ENCODE results near the gene FAM120A.

The FAM120A gene

DNA sequence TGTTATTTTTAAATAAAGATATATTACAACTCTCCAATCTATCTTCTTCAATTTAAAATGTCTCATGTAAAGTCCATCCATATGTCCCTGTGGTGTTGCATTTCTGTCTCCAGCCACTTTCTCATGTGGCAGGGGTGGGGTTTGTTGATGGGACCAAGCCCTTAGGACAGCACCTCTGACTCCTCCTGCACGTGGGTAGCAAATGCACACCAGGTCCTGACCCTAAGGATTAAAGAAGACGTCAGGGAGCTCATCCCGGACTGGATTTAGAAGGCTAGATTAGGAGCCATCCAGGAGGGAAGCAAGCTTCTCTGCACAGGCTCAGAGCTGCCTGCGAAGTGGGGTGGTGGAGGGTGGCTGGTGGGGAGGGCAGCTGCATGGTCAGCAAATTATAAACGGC is 40.8 kb downstream of the FAM120A start:
- TF ChIP-seq TAF1 (IDR thresholded peaks at IDR 0.05; ENCODE audit: borderline replicate concordance, insufficient read depth, low read length) (no peak), POLR2AphosphoS5 (IDR thresholded peaks at IDR 0.05; ENCODE audit: low read depth, low read length) (no peak), SIN3A (IDR thresholded peaks at IDR 0.05; ENCODE audit: borderline replicate concordance, insufficient read depth, low read length) (no peak), FOXP2 (optimal IDR thresholded peaks at IDR 0.05; ENCODE audit: borderline replicate concordance, extremely low read depth, extremely low read length, insufficient read depth) (no peak)
- TF ChIP-seq, protein P1, sequence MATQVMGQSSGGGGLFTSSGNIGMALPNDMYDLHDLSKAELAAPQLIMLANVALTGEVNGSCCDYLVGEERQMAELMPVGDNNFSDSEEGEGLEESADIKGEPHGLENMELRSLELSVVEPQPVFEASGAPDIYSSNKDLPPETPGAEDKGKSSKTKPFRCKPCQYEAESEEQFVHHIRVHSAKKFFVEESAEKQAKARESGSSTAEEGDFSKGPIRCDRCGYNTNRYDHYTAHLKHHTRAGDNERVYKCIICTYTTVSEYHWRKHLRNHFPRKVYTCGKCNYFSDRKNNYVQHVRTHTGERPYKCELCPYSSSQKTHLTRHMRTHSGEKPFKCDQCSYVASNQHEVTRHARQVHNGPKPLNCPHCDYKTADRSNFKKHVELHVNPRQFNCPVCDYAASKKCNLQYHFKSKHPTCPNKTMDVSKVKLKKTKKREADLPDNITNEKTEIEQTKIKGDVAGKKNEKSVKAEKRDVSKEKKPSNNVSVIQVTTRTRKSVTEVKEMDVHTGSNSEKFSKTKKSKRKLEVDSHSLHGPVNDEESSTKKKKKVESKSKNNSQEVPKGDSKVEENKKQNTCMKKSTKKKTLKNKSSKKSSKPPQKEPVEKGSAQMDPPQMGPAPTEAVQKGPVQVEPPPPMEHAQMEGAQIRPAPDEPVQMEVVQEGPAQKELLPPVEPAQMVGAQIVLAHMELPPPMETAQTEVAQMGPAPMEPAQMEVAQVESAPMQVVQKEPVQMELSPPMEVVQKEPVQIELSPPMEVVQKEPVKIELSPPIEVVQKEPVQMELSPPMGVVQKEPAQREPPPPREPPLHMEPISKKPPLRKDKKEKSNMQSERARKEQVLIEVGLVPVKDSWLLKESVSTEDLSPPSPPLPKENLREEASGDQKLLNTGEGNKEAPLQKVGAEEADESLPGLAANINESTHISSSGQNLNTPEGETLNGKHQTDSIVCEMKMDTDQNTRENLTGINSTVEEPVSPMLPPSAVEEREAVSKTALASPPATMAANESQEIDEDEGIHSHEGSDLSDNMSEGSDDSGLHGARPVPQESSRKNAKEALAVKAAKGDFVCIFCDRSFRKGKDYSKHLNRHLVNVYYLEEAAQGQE (IDR thresholded peaks at IDR 0.05; ENCODE audit: insufficient read depth in 1 of 2, low read depth in 2 of 2, low read length in 2 of 2): no peak

DNA sequence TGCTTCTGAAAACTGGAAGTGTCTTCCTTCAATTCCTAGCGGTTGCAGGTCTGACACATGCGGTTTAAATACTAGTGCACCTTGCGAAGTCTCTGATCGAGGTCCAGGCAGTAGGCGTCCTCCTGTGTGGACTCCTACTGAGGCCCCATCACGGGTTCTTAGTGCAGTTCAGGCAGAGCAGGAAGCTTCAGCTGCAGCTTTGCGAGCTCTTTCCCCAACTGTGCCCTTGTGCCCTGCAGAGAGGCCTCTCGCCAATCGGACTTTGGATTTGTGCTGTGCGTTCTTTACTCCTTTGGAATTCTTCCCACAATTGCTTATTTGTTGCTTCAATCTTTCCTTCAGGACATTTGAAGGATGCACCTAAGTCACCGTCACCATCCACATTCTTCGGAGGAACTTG is 42.5 kb downstream of the FAM120A start:
- no peak for TF ChIP-seq POLR2AphosphoS5 (IDR thresholded peaks at IDR 0.05; ENCODE audit: low read depth, low read length)
- no peak for TF ChIP-seq FOXP2 (optimal IDR thresholded peaks at IDR 0.05; ENCODE audit: borderline replicate concordance, extremely low read depth, extremely low read length, insufficient read depth)
- TF ChIP-seq, protein P1 (IDR thresholded peaks at IDR 0.05; ENCODE audit: insufficient read depth in 1 of 2, low read depth in 2 of 2, low read length in 2 of 2): no peak
- no peak for TF ChIP-seq SIN3A (IDR thresholded peaks at IDR 0.05; ENCODE audit: borderline replicate concordance, insufficient read depth, low read length)
- no peak for TF ChIP-seq TAF1 (IDR thresholded peaks at IDR 0.05; ENCODE audit: borderline replicate concordance, insufficient read depth, low read length)

- TF ChIP-seq, protein P1 (IDR thresholded peaks at IDR 0.05; ENCODE audit: insufficient read depth in 1 of 2, low read depth in 2 of 2, low read length in 2 of 2): no peak
- no peak for TF ChIP-seq POLR2AphosphoS5 (IDR thresholded peaks at IDR 0.05; ENCODE audit: low read depth, low read length)
- no peak for TF ChIP-seq TAF1 (IDR thresholded peaks at IDR 0.05; ENCODE audit: borderline replicate concordance, insufficient read depth, low read length)
- TF ChIP-seq FOXP2 (optimal IDR thresholded peaks at IDR 0.05; ENCODE audit: borderline replicate concordance, extremely low read depth, extremely low read length, insufficient read depth): no peak
- TF ChIP-seq SIN3A (IDR thresholded peaks at IDR 0.05; ENCODE audit: borderline replicate concordance, insufficient read depth, low read length): no peak
Observed at GRCh38 chr9:93496285-93496684, 44.8 kb downstream of the FAM120A start.

DNA sequence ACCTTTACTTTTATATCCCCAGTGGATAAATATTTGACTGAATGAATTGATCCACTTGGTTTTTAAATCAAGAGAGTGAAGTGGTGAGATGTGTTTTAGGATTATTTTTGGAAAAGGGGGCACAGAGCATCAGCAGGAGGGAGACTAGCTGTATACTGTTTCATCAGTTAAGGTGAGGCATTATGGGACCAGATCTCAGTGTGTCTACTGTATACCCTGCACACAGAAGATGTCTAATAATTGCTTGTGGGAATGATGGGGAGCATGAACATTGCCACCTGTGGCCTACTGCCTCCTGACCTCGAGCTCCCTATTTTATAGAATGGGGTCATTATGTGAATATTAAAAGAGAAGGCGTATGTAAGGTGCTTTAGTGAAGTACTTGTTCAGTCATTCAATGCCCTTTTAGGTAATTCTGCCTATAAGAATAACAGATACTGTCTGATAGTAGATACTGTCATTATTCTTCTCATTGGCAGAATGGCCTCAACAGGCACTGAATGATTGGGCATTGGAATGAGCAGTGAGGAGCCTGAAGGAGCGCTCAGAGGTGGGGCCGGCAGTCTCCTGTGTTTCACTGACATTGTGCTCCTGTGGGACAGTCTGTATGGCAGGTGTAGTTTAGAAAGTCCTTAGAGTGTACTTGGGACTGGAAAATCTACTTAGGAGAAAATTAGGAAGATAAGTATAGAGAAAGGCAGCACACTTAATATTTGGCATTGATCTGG is 49.2 kb downstream of the FAM120A start:
- TF ChIP-seq, protein P1 (IDR thresholded peaks at IDR 0.05; ENCODE audit: insufficient read depth in 1 of 2, low read depth in 2 of 2, low read length in 2 of 2): no peak
- TF ChIP-seq POLR2AphosphoS5 (IDR thresholded peaks at IDR 0.05; ENCODE audit: low read depth, low read length) (no peak), TAF1 (IDR thresholded peaks at IDR 0.05; ENCODE audit: borderline replicate concordance, insufficient read depth, low read length) (no peak), FOXP2 (optimal IDR thresholded peaks at IDR 0.05; ENCODE audit: borderline replicate concordance, extremely low read depth, extremely low read length, insufficient read depth) (no peak), SIN3A (IDR thresholded peaks at IDR 0.05; ENCODE audit: borderline replicate concordance, insufficient read depth, low read length) (no peak)

Measured in PFSK-1 (cell line).